CD4-positive, alpha-beta T cell treated with Interleukin-21 for 1 hour (primary cell): ENCODE data around the gene CGB1.
"Not testable (repeated sequence)": the region's sequence is repeated elsewhere in the genome, so short reads cannot be mapped to it uniquely, and the experiment has no call there.

Experiments
- DNase-seq: peaks from one replicate; pipeline ENCODE4 v3.0.0-alpha.2; 2020

Gene CGB1

GRCh38 chr19:49036815-49037214 is at the start of gene CGB1:
TSS of gene CGB1 (minus strand) at chr19:49036895. CDS start at chr19:49036711, 184 bp downstream.
- DNase-seq: not testable (repeated sequence)

GRCh38 chr19:49086296-49086695 is 49.6 kb upstream of the CGB1 start:
- no peak for DNase-seq

- no peak for DNase-seq
Observed at GRCh38 chr19:49085868-49086232, 49.2 kb upstream of the CGB1 start.

- DNase-seq: peak; percentile 99
Observed at GRCh38 chr19:49085020-49085867, 48.5 kb upstream of the CGB1 start, which contains the start of gene SNRNP70. TSS of gene SNRNP70 (plus strand) at chr19:49085451. CDS start at chr19:49086415, 964 bp downstream.

GRCh38 chr19:49084206-49085019 is 47.7 kb upstream of the CGB1 start:
- no peak for DNase-seq

- DNase-seq: no peak
Observed at GRCh38 chr19:49081273-49081672, 44.6 kb upstream of the CGB1 start.

GRCh38 chr19:49080392-49080791 is 43.7 kb upstream of the CGB1 start:
- DNase-seq: no peak

GRCh38 chr19:49074869-49075268 is 38.2 kb upstream of the CGB1 start:
- DNase-seq: peak; percentile 25

- DNase-seq: no peak
Observed at GRCh38 chr19:49073514-49074378, 37.1 kb upstream of the CGB1 start.

GRCh38 chr19:49071860-49072547 is 35.3 kb upstream of the CGB1 start:
- peak; percentile 22 for DNase-seq

- no peak for DNase-seq
Observed at GRCh38 chr19:49070416-49070815, 33.7 kb upstream of the CGB1 start.

GRCh38 chr19:49069026-49069425 is 32.3 kb upstream of the CGB1 start:
- DNase-seq: no peak

- DNase-seq: no peak
Observed at GRCh38 chr19:49067554-49067953, 30.9 kb upstream of the CGB1 start.

GRCh38 chr19:49065905-49066512 is 29.3 kb upstream of the CGB1 start:
- no peak for DNase-seq

- no peak for DNase-seq
Observed at GRCh38 chr19:49064768-49065611, 28.3 kb upstream of the CGB1 start, which contains the start of gene NTF4. TSS of gene NTF4 (minus strand) at chr19:49064818. CDS start at chr19:49061997, 2,821 bp downstream.

GRCh38 chr19:49064029-49064629 is 27.4 kb upstream of the CGB1 start:
- DNase-seq: no peak

- no peak for DNase-seq
Observed at GRCh38 chr19:49061445-49061844, 24.8 kb upstream of the CGB1 start.

- no peak for DNase-seq
Observed at GRCh38 chr19:49061000-49061399, 24.3 kb upstream of the CGB1 start.

- no peak for DNase-seq
Observed at GRCh38 chr19:49059053-49059452, 22.4 kb upstream of the CGB1 start.

- DNase-seq: no peak
Observed at GRCh38 chr19:49058562-49058961, 21.9 kb upstream of the CGB1 start.
